Testis (tissue), 3 donors: ENCODE measurements around the gene CAMK2B. TPM values are rescaled to one million over a fixed set of nuclear protein-coding genes. Genes with fewer than 3 reads are reported as not detected.

ENCODE experiments used
- DNase-seq: peaks from one replicate; pipeline ENCODE4 v3.0.0-alpha.2; 2019
- H3K27ac ChIP-seq, 2 donors: fragments of 200-600 bp; sonication (generic); one replicate each; pipeline ENCODE4 v1.5.1; 2019
- H3K27me3 ChIP-seq: fragments of 200-600 bp; sonication (generic); one replicate; pipeline ENCODE4 v1.5.1; 2019
- H3K36me3 ChIP-seq: fragments of 200-600 bp; sonication (generic); one replicate; pipeline ENCODE4 v1.5.1; 2017; ENCODE audit warnings: low read depth; ENCODE audit errors: missing control alignments
- H3K4me1 ChIP-seq: fragments of 200-600 bp; sonication (generic); one replicate; pipeline ENCODE4 v1.5.1; 2019
- H3K4me3 ChIP-seq, 2 donors: fragments of 200-600 bp; sonication (generic); one replicate each; pipeline ENCODE4 v1.5.1; 2017 to 2019
- H3K9me3 ChIP-seq: fragments of 200-600 bp; sonication (generic); one replicate; pipeline ENCODE4 v1.5.1; 2017
- POLR2A ChIP-seq: fragments of 450-650 bp; IDR thresholded peaks from one replicate; pipeline ENCODE4 v1.6.1; 2017; ENCODE audit warnings: antibody characterized with exemption, mild to moderate bottlenecking, moderate library complexity
- WGBS, 2 donors: methylation state at CpG; one replicate each; pipeline ENCODE4 v1.1.5; 2018; 5-methylcytosine and 5-hydroxymethylcytosine counted together
- intact Hi-C: fragments of 100-400 bp; cut with DNase I; formaldehyde crosslinking; loops from one replicate; pipeline ENCODE4 v1.15.1; 2023; ENCODE audit warnings: low total_unique reads
- polyA plus RNA-seq: library from polyadenylated mRNA; stranded (reverse); fragments of 350-450 nt; fragmentation: Illumina TruSeq; extraction: RNeasy Lipid Tissue Mini Kit (QIAGEN cat#74804); gene quantifications from one replicate; pipeline ENCODE4 v1.2.3, GENCODE V29; 2014; ENCODE audit warnings: low read depth, low replicate concordance; ENCODE audit not compliant: insufficient read depth
- total RNA-seq, 2 donors: library from RNA; depleted of rRNA; stranded (reverse); fragments of >200 nt; gene quantifications; one replicate each; pipeline ENCODE4 v1.2.3, GENCODE V29; 2016
- TF ChIP-seq, protein P1 (sequence below), 3 experiments: fragments of 450-650 bp in 2 of 3; fragments of 200-600 bp in 1 of 3; sonication (generic) in 1 of 3; IDR thresholded peaks; one replicate each; pipeline ENCODE4 v1.5.1; 2016 to 2019; ENCODE audit warnings: antibody characterized with exemption in 3 of 3, mild to moderate bottlenecking in 2 of 3, moderate library complexity in 1 of 3

Gene CAMK2B
- total and polyA plus RNA-seq, 3 donors from 2014 or later, result 4.0 to 12.5 (median 12.1) TPM

DNA sequence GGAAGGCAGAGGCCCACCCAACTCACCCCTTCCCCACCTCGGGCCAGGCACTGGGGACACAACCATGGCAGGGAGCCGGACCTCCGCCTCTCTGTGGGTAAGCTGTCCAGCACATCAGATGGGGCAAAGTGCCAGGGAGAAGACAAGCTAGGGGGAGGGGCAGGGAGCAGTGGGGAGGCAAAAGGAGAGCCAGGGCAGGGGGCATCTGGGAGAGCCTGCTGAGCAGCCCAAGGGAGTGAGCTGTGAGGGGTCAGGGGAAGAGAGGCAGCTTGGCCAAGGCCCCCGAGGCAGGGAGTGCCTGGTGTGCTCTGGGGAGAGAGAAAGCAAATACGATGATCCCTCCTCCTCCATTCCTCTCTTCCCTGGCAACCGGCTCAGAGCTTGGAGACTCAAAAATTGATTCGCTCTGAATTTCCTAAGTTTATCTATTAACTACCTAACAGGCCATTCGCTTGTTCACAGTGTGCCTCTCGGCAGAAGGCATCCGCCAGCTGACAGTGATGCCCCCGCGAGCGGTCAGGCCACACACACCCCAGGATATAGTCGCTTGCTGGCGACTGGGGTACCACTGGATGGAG is 4.5 kb downstream of the CAMK2B start:
- H3K27me3 ChIP-seq, result no peaks in the 10 kb centered on the region
- H3K4me1 ChIP-seq, result no peaks in the 10 kb centered on the region
- 45 to 49% methylated on average over 15 of the region's 15 CpGs for WGBS, 2 donors
- intact Hi-C loops, result no loop called here
- H3K27ac ChIP-seq, result no peak overlapping the region
- no peak for DNase-seq
- no peak overlapping the region for H3K4me3 ChIP-seq
- H3K36me3 ChIP-seq, result no peaks in the 10 kb centered on the region
- no peaks in the 10 kb centered on the region for H3K9me3 ChIP-seq
- TF ChIP-seq, protein P1, sequence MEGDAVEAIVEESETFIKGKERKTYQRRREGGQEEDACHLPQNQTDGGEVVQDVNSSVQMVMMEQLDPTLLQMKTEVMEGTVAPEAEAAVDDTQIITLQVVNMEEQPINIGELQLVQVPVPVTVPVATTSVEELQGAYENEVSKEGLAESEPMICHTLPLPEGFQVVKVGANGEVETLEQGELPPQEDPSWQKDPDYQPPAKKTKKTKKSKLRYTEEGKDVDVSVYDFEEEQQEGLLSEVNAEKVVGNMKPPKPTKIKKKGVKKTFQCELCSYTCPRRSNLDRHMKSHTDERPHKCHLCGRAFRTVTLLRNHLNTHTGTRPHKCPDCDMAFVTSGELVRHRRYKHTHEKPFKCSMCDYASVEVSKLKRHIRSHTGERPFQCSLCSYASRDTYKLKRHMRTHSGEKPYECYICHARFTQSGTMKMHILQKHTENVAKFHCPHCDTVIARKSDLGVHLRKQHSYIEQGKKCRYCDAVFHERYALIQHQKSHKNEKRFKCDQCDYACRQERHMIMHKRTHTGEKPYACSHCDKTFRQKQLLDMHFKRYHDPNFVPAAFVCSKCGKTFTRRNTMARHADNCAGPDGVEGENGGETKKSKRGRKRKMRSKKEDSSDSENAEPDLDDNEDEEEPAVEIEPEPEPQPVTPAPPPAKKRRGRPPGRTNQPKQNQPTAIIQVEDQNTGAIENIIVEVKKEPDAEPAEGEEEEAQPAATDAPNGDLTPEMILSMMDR (IDR thresholded peaks at IDR 0.05), result no peak
- no peak for TF ChIP-seq POLR2A

DNA sequence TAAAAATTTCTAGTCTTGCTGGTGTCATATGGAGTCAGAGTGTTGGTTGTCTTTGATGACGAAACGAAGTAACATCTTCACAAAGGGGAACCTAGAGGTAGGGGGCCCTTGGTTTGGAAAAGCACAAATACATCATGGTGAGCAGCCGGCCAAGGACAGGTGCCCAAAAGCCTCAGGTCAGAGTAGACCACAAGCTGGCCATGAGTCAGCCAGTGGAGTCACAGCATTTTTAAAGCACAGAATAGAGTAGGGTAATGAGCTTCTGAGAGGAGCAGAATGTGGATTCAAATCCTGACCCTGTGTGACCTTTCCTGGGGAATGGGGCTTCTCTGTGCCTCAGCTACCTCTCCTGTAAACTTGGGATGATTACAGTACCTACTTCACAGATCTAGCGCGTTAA is 5.3 kb downstream of the CAMK2B start:
- no peaks in the 10 kb centered on the region for H3K4me1 ChIP-seq
- no peaks in the 10 kb centered on the region for H3K27me3 ChIP-seq
- no peak for DNase-seq
- WGBS, 2 donors, result 85 to 96% methylated on average over 5 of the region's 5 CpGs
- intact Hi-C loops, result no loop called here
- TF ChIP-seq, protein P1 (IDR thresholded peaks at IDR 0.05), result no peak
- TF ChIP-seq POLR2A, result no peak
- no peak overlapping the region for H3K4me3 ChIP-seq
- H3K9me3 ChIP-seq, result no peaks in the 10 kb centered on the region
- no peaks in the 10 kb centered on the region for H3K36me3 ChIP-seq
- no peak overlapping the region for H3K27ac ChIP-seq

DNA sequence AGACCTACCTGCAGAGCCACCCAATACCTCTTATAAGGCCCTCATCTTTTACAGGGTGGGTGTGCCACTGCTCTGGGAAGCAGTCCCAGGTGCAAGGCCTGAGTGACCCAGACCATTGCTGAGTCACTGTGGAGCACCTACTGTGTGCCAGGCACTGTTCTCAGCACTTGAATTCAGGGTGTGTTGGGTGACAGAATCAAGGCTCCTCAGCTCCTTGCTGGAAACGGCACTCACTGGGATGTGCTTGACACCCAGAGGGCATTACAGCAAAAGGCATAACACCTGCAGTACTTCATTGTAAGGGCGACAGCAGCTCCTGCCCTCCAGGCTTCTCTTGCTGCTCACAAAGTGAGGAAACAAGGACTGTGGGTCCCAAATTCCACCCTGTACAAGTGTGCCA is 7.1 kb downstream of the CAMK2B start:
- Histone ChIP-seq H3K36me3 (no peaks in the 10 kb centered on the region), H3K27me3 (no peaks in the 10 kb centered on the region), H3K9me3 (no peaks in the 10 kb centered on the region), H3K4me3 (no peak overlapping the region), H3K4me1 (no peaks in the 10 kb centered on the region), H3K27ac (no peak overlapping the region)
- WGBS, 2 donors, result 88 to 95% methylated on average over 1 to 2 of the region's 2 CpGs
- no peak for DNase-seq
- intact Hi-C loops, result no loop called here
- TF ChIP-seq, protein P1 (IDR thresholded peaks at IDR 0.05), result no peak
- TF ChIP-seq POLR2A, result no peak

DNA sequence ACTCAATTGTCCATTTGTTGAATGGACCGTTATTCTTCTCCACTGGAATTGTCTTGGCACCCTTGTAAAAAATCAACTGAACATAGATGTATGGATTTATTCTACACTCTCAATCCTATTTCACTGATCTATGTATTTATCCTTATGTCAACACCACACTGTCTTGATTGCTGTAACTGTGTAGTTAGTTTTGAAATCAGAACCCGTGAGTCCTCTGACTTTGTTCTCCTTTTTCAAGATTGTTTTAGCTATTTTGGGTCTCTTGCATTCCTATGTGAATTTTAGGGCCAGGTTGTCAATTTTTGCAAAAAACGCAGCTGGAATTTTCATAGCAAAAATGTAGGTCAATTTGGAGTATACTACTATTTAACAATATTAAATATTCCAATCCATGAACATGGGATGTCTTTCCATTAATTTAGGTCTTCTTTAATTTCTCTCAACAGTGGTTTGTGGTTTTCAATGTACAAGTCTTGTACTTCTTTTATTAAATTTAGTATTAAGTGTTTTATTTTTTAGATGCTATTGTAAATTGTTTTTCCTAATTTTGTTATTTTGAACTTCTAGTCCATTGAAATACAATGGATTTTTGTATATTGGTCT is 10.0 kb downstream of the CAMK2B start:
- no peaks in the 10 kb centered on the region for H3K9me3 ChIP-seq
- H3K4me3 ChIP-seq, result no peak overlapping the region
- H3K27me3 ChIP-seq, result no peaks in the 10 kb centered on the region
- WGBS, 2 donors, result 88 to 91% methylated on average over 3 of the region's 3 CpGs
- DNase-seq, result no peak
- H3K36me3 ChIP-seq, result no peaks in the 10 kb centered on the region
- H3K27ac ChIP-seq, result no peak overlapping the region
- TF ChIP-seq, protein P1 (IDR thresholded peaks at IDR 0.05), result no peak
- no peak for TF ChIP-seq POLR2A
- H3K4me1 ChIP-seq, result no peaks in the 10 kb centered on the region
- intact Hi-C loops, result no loop called here

DNA sequence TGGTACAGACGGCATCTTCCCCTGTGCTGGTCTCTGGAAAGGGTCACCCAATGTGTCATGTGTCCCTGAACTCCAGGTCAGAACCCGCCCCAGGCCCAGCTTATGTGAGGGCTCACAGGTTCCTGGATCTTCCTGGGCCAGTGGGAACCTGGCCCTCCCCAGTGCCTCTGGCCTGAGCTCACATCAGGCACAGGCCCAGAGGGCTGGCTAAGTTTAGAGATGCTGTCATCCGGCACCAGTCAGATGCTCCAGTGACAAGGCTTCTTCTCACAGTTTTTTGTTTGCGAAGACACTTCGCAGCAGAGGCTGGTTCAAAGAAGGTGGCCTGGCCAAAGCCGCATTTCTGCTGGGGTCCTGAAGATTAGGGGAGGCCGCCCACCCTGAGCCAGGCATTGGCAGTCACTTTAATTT is 11.8 kb downstream of the CAMK2B start:
- Histone ChIP-seq H3K27me3 (no peaks in the 10 kb centered on the region), H3K4me1 (no peaks in the 10 kb centered on the region), H3K27ac (no peak overlapping the region), H3K4me3 (no peak overlapping the region), H3K36me3 (no peaks in the 10 kb centered on the region), H3K9me3 (no peaks in the 10 kb centered on the region)
- WGBS, 2 donors, result 93% methylated on average over 5 to 7 of the region's 7 CpGs
- intact Hi-C loops, result no loop called here
- TF ChIP-seq POLR2A, result no peak
- TF ChIP-seq, protein P1 (IDR thresholded peaks at IDR 0.05), result no peak
- no peak for DNase-seq
